Hippocampal formation (tissue), 2 donors: Measurements from ENCODE around the gene MED13.
"Not testable (repeated sequence)": the region's sequence is repeated elsewhere in the genome, so short reads cannot be mapped to it uniquely, and the experiment has no call there.

Source experiments
- DNase-seq, 2 donors: peaks; one replicate each; lab custom pipeline; 2025; lab: John Stamatoyannopoulos, UW

The MED13 gene

GRCh38 chr17:61997664-61998063 is 67.4 kb downstream of the MED13 start:
- no peak for DNase-seq

- no peak for DNase-seq
Observed at GRCh38 chr17:61996916-61997605, 68.0 kb downstream of the MED13 start.

GRCh38 chr17:61989509-61989908 is 75.6 kb downstream of the MED13 start:
- no peak for DNase-seq

GRCh38 chr17:61986898-61987297 is 78.2 kb downstream of the MED13 start:
- no peak for DNase-seq

GRCh38 chr17:61984821-61985220 is 80.3 kb downstream of the MED13 start:
- DNase-seq = no peak

- no peak for DNase-seq
Observed at GRCh38 chr17:61981323-61981722, 83.8 kb downstream of the MED13 start.

GRCh38 chr17:61980535-61980934 is 84.5 kb downstream of the MED13 start:
- no peak for DNase-seq

GRCh38 chr17:61974115-61974514 is 91.0 kb downstream of the MED13 start:
- DNase-seq = no peak

GRCh38 chr17:61972311-61972710 is 92.8 kb downstream of the MED13 start:
- DNase-seq = no peak

- DNase-seq = no peak
Observed at GRCh38 chr17:61970030-61970429, 95.0 kb downstream of the MED13 start.

GRCh38 chr17:61968757-61969156 is 96.3 kb downstream of the MED13 start:
- DNase-seq = no peak

GRCh38 chr17:61967729-61968128 is 97.3 kb downstream of the MED13 start:
- no peak for DNase-seq

- no peak for DNase-seq
Observed at GRCh38 chr17:61966191-61966590, 98.9 kb downstream of the MED13 start.

GRCh38 chr17:61955619-61956018 is 109.5 kb downstream of the MED13 start:
- DNase-seq = no peak

- DNase-seq = no peak
Observed at GRCh38 chr17:61947367-61948078, 117.6 kb downstream of the MED13 start.

GRCh38 chr17:61946359-61946758 is 118.7 kb downstream of the MED13 start:
- DNase-seq = no peak

- no peak for DNase-seq
Observed at GRCh38 chr17:61943117-61943516, 122.0 kb downstream of the MED13 start.

GRCh38 chr17:61942085-61942484 is 123.0 kb downstream of the MED13 start:
- no peak for DNase-seq

GRCh38 chr17:61928101-61928436 is 137.0 kb downstream of the MED13 start:
- DNase-seq = no peak

- DNase-seq = peak; percentile 87 to 88
Observed at GRCh38 chr17:61927208-61928100, 137.6 kb downstream of the MED13 start, which contains the start of gene INTS2. Gene INTS2 (minus strand): TSS chr17:61927982. CDS start chr17:61926644, 1,338 bp downstream.

- DNase-seq = no peak
Observed at GRCh38 chr17:61926826-61927207, 138.3 kb downstream of the MED13 start.

GRCh38 chr17:61915162-61915561 is 149.9 kb downstream of the MED13 start:
- not testable (repeated sequence) for DNase-seq
